Natural killer cell (primary cell): ENCODE data around the gene GNB1L. TPM values are rescaled to one million over a fixed set of nuclear protein-coding genes. Genes with fewer than 3 reads are reported as not detected.

Experiments used
- ATAC-seq, 3 donors: fragments of 150-1000 bp in 2 of 3; fragments of 200-7000 bp in 1 of 3; cut with Tn5 transposase; 1 replicate in 1 of 3; 2 replicates in 2 of 3; pipeline ENCODE4 v1.10.0; 2021; ENCODE audit warnings: mild to moderate bottlenecking in 2 of 3, moderate library complexity in 2 of 3
- DNase-seq, 2 donors: peaks; one replicate each; pipeline versions ENCODE4 v3.0.0 to v3.0.0-alpha.2; 2013 to 2021; ENCODE audit warnings: mixed read lengths in 1 of 2
- H3K27ac ChIP-seq: one replicate; pipeline ENCODE4 v1.5.1; 2013; ENCODE audit warnings: mild to moderate bottlenecking, low read length
- H3K27me3 ChIP-seq: one replicate; pipeline ENCODE4 v1.6.1; 2013; ENCODE audit warnings: low read length; ENCODE audit not compliant: control insufficient read depth, insufficient read depth
- H3K36me3 ChIP-seq: one replicate; pipeline ENCODE4 v1.6.1; 2013; ENCODE audit warnings: low read length; ENCODE audit not compliant: control insufficient read depth, insufficient read depth
- H3K4me1 ChIP-seq: one replicate; pipeline ENCODE4 v1.6.1; 2013; ENCODE audit warnings: low read length; ENCODE audit not compliant: control insufficient read depth, insufficient read depth
- H3K4me3 ChIP-seq: one replicate; pipeline ENCODE4 v1.5.1; 2013; ENCODE audit warnings: low read length
- H3K9me3 ChIP-seq: one replicate; pipeline ENCODE4 v1.6.1; 2013; ENCODE audit warnings: low read length; ENCODE audit not compliant: control insufficient read depth, insufficient read depth
- H3K27ac Mint-ChIP-seq, 2 donors: one replicate each; pipeline ENCODE4 v1.8.0; 2022; ENCODE audit warnings: mild to moderate bottlenecking in 2 of 2, mixed read lengths in 2 of 2, moderate library complexity in 1 of 2
- H3K27me3 Mint-ChIP-seq, 2 donors: one replicate each; pipeline ENCODE4 v1.8.0; 2022; ENCODE audit warnings: low read depth in 2 of 2, mixed read lengths in 2 of 2
- H3K36me3 Mint-ChIP-seq: one replicate; pipeline ENCODE4 v1.8.0; 2022; ENCODE audit warnings: mixed read lengths
- H3K4me1 Mint-ChIP-seq, 2 donors: one replicate each; pipeline ENCODE4 v1.8.0; 2022; ENCODE audit warnings: mixed read lengths in 2 of 2
- H3K4me3 Mint-ChIP-seq: one replicate; pipeline ENCODE4 v1.8.0; 2022; ENCODE audit warnings: mild to moderate bottlenecking, moderate library complexity, mixed read lengths
- H3K9me3 Mint-ChIP-seq, 2 donors: one replicate each; pipeline ENCODE4 v1.8.0; 2022; ENCODE audit warnings: mixed read lengths in 2 of 2
- CTCF ChIP-seq: fragments of 200-600 bp; IDR thresholded peaks from one replicate; pipeline ENCODE4 v1.8.0; 2022; ENCODE audit warnings: antibody characterized with exemption
- WGBS: methylation state at CpG from one replicate; pipeline ENCODE4 v1.1.7; 2013; ENCODE audit warnings: missing lambda C conversion rate; ENCODE audit not compliant: insufficient coverage; 5-methylcytosine and 5-hydroxymethylcytosine counted together
- intact Hi-C: fragments of 100-400 bp; cut with micrococcal nuclease; formaldehyde crosslinking; loops from one replicate; pipeline ENCODE4 v1.14.2; 2022
- total RNA-seq, 4 donors: library from RNA; stranded (reverse); fragments of 120-200 nt in 1 of 4; gene quantifications; one replicate each; pipeline versions ENCODE4 v1.2.3 to v1.2.4, GENCODE V29; 2013 to 2022

GNB1L gene
- total RNA-seq, 3 donors from 2014 or later (not counting 1 experiment from before 2014, with no cell fraction given), result 5.1 to 5.3 (median 5.3) TPM

DNA sequence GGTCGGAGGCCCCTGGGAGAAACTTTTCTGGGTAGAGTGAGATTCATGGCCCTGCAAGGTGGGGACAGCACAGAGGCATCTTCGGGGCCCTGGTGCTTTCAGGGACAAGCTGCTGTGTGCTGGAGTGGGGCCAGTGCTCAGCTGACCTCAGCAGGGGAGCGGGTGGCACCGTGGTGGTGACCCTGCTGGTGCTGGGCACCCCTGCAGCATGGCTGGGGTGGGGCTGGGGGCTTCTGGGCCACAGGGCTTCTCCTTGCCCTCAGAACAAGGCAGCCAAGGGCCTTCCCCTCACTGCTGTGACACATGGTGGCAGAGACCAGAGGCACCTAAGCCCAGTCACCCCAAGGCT, 24.9 kb upstream of the GNB1L start:
- H3K27me3 ChIP-seq, result no peaks in the 10 kb centered on the region
- Mint-ChIP-seq H3K4me3 (no peak overlapping the region), H3K4me1 (no peaks in the 10 kb centered on the region), H3K36me3 (no peaks in the 10 kb centered on the region), H3K27ac (no peak overlapping the region), H3K27me3 (no peaks in the 10 kb centered on the region), H3K9me3 (no peaks in the 10 kb centered on the region)
- no peak for TF ChIP-seq CTCF
- no peak overlapping the region for H3K27ac ChIP-seq
- no peaks in the 10 kb centered on the region for H3K9me3 ChIP-seq
- H3K36me3 ChIP-seq, result no peaks in the 10 kb centered on the region
- DNase-seq (no peak), ATAC-seq (no peak)
- no peaks in the 10 kb centered on the region for H3K4me1 ChIP-seq
- WGBS, result 94% methylated on average over 4 of the region's 4 CpGs
- H3K4me3 ChIP-seq, result no peak overlapping the region
- intact Hi-C loops, result no loop called here

DNA sequence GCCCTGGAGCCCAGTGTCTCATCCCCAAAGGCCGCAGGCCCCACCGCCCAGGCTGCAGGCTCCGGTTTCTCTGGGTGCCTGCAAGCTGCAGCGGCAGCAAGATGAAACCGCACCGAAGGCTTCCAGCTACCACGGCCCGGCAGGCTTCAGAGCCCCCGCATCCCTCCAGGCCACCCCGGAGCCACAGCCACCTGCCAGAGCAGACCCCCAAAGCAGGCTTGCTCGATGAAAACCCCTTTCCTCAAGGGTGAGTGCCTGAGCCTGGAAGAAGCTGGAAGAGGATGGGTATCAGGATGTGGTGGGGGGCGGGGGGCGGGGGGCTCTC, 24.5 kb upstream of the GNB1L start:
- Mint-ChIP-seq H3K27ac (no peak overlapping the region), H3K4me1 (no peaks in the 10 kb centered on the region), H3K9me3 (no peaks in the 10 kb centered on the region), H3K4me3 (no peak overlapping the region), H3K36me3 (no peaks in the 10 kb centered on the region), H3K27me3 (no peaks in the 10 kb centered on the region)
- Histone ChIP-seq H3K9me3 (no peaks in the 10 kb centered on the region), H3K4me1 (no peaks in the 10 kb centered on the region), H3K4me3 (no peak overlapping the region), H3K36me3 (no peaks in the 10 kb centered on the region), H3K27me3 (no peaks in the 10 kb centered on the region), H3K27ac (no peak overlapping the region)
- no peak for TF ChIP-seq CTCF
- WGBS, result 98% methylated on average over 12 of the region's 13 CpGs
- ATAC-seq, result no peak
- no peak for DNase-seq
- intact Hi-C loops, result no loop called here

DNA sequence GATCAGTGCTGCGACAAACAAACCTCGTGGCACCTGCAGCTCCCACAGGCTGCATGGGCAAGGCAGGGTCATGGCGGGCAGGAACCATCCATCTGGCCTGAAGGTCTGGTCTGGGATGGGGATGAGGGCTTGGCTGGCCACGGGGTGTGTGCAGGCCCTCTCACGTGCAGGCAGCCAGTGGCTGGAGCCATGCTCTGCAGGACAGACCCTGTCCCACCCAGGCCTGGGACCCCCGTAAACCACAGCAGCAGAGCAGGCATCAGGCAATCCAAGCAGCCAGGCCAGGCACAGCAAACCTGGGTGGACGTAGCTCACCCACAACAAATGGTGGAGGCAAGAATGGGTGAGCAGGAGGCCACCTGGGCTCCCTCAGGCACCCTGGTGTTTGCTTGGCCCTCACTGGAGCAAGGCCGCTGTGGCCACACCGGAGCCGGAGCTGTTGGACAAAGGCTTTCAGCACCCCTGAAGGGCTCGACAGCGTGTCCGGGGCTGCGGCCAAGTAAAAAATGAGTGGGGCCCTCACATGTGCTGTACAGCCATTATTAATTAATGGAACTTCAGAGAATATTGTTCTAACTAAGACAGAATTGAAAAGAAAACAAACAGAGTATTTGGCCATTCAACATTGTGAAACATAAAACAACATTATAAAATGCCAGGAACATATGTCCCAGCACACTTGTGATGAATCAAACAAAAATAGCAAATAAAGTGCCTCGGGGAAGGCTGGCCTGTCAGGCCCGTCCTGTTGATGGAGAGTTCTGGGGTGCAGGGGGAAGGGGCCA, 24.0 kb upstream of the GNB1L start:
- H3K9me3 Mint-ChIP-seq, result no peaks in the 10 kb centered on the region

More for the DNA sequence above, 24.0 kb upstream of the GNB1L start:
- Histone ChIP-seq H3K4me3 (no peak overlapping the region), H3K27me3 (no peaks in the 10 kb centered on the region), H3K4me1 (no peaks in the 10 kb centered on the region), H3K36me3 (no peaks in the 10 kb centered on the region), H3K27ac (no peak overlapping the region), H3K9me3 (no peaks in the 10 kb centered on the region)
- H3K4me1 Mint-ChIP-seq, result no peaks in the 10 kb centered on the region
- TF ChIP-seq CTCF, result no peak
- H3K36me3 Mint-ChIP-seq, result no peaks in the 10 kb centered on the region
- no peak for DNase-seq
- 91% methylated on average over 16 of the region's 16 CpGs for WGBS
- H3K4me3 Mint-ChIP-seq, result no peak overlapping the region
- intact Hi-C loops, result no loop called here
- H3K27ac Mint-ChIP-seq, result no peak overlapping the region
- no peak for ATAC-seq
- H3K27me3 Mint-ChIP-seq, result no peaks in the 10 kb centered on the region
